ENCODE results near the gene ZNF652.

ZNF652 gene

DNA sequence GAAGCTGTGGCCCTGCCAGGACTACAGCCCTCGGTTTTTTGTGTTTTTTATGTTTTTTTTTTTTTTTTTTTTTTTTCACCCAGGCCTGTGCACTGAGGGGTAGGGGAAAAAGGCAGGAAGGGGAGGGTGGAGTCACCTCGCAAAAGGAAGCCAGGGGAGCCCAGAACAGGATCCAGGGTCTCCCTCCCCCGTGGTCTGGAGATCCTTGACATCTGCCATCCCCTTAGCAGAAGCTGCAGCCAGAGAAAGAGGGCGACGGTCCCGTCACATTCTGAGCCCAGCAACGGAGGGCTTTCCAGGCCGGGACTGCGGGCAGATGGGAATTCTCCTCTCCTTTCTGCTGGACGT, 102.4 kb downstream of the ZNF652 start:
- no peak for DNase-seq

GRCh38 chr17:49258394-49258793, 103.7 kb downstream of the ZNF652 start:
- no peak for DNase-seq

GRCh38 chr17:49255125-49255524, 106.9 kb downstream of the ZNF652 start:
- no peak for DNase-seq

DNA sequence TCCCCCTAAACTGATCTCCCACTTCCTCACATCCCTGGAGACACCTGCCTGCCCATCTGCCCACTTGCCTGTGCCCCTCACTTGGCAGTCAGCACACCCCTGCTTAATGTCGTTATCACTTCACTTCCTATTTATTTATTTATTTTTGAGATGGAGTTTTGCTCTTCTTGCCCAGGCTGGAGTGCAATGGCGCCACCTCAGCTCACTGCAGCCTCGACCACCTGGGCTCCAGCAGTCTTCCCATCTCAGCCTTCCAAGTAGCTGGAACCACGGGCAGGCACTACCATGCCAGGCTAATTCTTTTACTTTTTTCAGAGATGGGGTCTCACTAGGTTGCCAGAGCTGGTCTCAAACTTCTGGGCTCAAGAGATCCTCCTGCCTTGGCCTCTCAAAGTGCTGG, 108.0 kb downstream of the ZNF652 start:
- DNase-seq, result no peak

DNA sequence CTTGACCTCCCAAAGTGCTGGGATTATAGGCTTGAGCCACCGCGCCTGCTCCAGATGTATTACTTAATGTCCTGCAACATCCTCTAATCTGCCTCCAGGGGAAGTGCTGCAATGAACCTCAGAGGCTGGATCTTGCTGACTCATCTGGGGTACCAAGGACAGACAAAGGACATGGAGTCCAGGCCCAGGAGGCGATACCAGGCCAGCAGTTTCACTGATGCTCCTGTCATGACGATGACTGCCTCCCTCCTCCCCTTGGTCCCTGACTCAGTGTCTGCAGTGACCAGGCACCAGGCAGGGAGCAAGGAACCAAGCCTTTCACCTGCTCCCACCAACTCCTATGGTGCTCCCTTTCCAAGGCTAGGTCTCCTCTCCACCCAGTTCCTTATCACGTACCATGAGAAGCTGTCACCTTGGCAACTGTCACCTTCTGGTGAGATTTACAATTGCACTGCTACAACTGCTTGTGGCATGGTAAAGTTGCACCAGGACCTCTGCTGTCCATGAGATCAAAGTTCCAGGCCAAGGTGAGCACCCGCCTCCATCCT, 109.8 kb downstream of the ZNF652 start:
- no peak for DNase-seq

- no peak for DNase-seq
Measured at GRCh38 chr17:49249890-49250522, 112.0 kb downstream of the ZNF652 start.

DNA sequence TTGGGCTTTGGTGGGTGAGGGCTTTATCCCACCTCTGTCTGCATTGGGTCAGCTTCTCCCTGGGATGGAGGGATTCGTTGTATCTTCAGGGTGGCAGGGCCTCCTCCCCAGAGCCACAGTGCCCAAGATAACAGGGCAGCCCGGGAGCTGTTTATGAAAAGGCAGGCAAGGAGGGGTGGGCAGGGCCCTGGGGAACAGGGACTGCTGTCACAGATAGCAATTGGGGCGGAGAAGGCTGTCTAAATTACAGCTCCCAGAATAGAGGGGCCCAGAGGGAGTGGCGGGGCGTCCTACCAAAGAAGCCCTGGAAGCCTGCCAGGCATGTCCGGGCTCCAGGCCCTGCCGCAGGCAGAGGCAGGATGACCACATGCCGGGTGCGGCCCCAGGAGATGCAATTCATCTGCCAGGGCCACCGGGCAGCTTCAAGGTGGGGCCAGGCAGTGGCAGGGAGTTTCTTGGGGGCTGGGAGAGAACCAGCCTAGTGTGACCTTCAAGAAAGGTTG, 112.7 kb downstream of the ZNF652 start:
- no peak for DNase-seq

DNA sequence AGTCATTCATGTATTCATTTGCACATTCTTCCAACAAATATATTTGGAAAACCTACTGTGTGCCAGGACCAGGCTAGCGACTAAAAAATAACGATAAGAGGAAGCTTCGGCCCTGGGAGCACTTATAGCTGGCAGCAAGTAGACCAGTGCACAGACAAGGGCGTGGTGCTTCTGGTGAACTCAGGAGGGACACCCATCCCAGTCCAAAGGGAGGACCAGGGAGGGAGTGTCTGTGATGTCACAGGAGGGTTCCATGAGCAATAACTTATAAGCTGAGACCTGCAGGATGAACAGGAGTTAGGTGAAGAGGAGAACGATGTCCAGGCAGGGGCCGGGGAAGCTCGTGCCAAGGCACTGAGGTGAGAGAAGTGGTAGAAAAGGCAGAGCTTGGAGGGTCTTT, 114.1 kb downstream of the ZNF652 start:
- DNase-seq, result no peak

DNA sequence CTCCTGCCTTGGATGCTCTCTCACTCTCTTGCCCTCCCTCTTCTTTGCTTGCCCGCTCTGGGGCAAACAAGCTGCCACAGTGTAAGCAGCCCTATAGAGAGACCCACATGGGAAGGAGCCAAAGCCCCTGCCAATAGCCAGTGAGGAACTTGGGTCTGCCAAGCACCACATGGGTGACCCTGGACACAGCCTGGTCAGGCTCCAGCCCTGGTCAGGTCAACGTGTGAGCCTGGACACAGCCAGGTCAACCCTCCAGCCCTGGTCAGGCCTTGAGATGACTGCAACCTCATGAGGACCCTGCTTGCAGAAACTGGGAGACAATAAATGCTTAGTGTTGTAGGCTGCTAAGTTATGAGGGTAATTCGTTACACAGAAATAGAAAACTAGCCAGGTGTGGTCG, 117.2 kb downstream of the ZNF652 start:
- no peak for DNase-seq
